ENCODE data around the gene IL1R1. TPM values are rescaled to one million over a fixed set of nuclear protein-coding genes. Genes with fewer than 3 reads are reported as not detected.

Gene IL1R1
- total RNA-seq, 1 experiment from 2014 or later: 12.4 TPM

DNA sequence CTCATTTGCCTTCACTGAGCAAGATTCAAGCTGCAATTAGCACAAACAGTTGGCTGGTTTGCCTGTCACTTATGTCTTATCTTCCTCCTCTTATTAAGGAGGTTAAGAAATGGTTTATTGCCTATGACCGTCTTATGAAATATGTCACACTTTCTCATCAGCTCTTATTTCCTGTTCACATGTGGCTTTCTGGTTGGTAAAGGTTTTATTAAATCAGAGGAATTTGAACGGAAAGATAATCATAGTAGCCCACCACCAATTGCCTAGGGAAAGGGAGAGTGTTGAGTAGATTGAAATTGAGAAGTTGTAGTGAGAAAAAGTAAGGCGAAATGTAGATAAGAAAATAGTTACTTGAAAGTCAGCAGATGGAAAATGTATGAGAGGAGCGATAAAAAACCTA lies 4.2 kb upstream of the IL1R1 start:
- no peak for DNase-seq (ENCODE audit: low read depth)

DNA sequence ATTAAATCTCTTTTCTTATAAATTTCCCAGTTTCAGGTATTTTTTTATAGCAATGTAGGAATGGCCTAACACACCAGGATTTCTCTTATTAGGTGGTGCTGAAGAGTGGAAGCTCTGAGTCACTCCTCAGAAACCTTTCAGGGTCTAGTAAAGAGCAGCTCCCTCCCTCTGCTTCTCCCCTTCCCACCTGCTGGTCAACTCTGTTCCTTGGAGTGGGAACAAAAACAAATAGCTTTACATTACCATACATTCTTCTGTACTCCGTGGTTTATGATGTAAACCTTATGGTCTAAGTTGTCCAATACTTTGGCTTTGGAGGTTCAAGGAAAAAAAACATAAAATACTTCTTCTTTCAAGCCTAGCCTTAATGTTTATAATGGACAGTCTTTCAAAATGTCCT lies 2.7 kb upstream of the IL1R1 start:
- no peak for DNase-seq (ENCODE audit: low read depth)

DNA sequence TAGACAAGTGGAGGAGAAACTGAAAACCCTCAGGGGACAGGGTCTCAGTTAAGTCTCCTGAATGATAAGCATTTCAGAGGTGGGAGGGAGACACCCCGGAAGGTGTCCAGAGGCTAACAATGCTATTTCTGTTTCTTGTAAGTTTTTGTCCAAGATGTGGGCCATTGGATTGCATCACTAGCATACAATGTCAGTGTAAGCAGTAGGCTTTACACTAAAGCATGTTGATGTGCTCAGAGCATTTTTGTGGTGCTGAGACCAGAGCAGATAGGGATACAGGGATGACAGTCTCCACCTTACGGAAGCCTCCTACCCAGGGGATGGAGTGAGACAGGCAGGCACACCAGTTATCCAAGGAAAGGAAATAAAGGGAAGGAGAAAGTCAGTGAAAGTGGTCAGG lies 2.2 kb upstream of the IL1R1 start:
- no peak for DNase-seq (ENCODE audit: low read depth)

DNA sequence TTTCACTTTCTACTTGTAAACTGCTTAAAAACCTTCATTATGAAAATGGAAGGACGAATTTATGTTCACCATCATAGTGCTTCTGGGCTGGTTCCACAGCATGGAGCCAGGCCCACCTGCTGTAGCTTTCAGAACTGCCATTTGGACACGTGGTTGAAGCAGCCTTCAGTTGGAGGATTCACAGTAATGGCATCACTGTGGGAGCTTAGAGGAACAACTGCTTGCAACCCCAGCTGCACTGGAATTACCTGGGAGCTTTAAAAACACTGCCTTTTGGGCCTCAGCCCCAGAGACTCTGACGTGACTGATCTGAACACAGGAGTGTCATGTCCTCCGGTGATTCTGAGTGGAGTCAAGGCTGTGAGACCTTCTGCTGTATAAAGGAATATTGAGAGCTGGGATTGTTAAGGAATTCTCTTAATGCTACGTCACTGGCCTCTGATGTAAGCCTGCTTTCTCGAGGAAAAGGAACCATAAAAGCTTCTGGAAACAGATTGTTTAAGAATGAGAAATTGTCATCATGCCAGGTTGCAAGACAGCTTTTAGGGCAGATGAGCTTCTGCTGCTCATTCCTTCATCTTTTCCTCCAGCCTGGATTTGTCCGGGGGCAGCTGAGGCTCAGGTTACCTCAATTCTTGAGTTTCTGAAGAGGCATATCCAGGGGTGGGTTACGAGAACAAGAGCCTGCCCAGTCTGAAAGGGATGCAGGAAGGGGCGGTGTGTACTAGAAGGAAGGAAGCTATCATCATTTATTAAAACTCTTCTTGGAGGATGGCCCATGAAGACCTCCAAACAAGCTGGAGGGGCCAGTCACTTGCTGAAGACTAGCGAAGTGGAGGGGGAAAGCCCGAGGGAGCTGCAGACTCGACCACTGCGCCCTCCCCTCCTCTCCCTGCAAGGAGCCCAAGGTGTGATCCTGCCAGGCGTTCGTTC lies 1.3 kb upstream of the IL1R1 start:
- no peak for DNase-seq (ENCODE audit: low read depth)

DNA sequence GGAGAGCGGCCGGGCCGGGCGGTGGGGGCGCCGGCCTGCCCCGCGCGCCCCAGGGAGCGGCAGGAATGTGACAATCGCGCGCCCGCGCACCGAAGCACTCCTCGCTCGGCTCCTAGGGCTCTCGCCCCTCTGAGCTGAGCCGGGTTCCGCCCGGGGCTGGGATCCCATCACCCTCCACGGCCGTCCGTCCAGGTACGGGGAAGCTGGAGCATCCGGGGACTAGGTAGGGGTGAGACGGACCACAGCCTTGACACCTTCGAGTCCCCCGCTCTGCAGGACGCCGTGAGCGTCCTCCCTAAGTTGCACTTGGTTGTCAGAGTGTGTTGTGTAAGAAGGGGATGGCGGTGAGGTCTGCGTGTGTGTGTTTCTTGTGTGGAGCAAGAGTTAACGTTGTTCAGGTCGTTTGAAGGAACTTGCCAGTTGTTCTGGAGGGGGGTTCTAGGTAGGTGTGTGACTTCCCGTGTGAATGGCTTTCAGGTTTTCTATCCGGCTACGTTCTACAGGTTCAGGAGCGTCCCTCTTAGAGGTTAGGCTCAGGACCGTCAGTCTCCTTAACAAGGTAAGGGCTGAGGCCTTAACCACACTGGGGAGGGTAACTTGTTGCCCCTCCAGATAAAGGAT lies 393 bp downstream of the IL1R1 start:
- no peak for DNase-seq (ENCODE audit: low read depth)

DNA sequence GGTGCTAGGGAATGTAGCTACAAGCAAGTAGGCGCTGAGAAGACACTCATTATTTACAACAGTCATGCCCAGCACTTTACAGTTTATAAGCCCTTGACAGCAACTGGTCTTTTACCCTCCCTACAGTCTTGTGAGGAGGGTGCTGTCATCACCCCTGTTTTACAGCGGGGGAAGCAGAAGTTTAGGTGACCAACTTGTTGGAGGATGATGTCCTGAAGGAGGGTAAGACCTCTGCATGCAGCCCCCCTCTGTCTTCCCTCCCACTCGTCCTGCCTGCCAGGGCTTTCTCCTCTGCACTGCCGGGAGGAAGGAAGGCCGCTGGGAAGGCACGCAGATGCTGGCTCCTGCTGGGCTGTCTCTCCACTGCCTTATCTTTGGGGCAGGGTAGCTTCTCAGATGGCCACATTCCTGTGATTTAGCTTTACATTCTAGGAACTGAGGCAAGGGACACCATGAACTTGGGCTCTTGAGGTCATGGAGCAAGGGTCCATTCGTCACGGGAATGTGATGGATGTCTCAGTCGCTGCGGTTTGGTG lies 972 bp downstream of the IL1R1 start:
- no peak for DNase-seq (ENCODE audit: low read depth)

DNA sequence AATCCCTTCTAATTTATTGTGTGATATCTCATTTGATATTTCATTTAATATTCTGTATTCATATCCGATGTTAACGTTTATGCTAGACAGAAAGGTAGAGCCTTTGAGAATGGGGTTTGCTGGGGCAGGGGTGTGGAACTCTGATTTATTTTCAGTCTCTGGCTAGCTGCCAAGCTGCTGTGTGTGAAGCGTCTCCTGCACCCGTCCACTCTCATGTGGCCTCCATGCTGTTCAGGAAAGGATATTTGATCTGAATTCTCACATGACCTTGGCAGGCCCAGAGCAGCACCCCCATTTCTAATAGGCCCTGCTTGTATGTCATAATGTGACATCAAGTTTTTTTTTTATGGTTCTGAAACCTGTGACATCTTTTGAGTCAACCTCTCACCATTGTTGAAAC lies 1.6 kb downstream of the IL1R1 start:
- DNase-seq (ENCODE audit: low read depth): no peak

DNA sequence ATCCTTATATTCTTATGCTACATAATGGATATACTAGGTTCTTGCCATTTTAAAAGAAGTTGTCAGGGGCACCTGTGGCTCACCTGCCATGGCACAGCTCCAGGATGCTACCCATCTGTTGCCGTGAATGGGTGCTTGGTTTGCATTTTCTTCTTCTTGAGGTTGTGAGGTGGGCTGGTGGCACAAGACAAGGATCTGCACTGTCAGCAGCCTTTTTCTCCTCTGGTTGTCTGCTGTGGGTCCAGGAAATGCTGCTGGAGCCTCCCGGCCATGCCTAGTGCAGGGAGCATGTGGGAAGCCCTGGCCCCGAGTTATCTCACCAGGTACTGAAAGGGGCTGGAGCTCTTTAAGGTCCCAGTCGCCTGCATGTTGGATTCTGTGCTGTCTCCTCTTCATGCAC lies 2.6 kb downstream of the IL1R1 start:
- DNase-seq (ENCODE audit: low read depth): no peak

DNA sequence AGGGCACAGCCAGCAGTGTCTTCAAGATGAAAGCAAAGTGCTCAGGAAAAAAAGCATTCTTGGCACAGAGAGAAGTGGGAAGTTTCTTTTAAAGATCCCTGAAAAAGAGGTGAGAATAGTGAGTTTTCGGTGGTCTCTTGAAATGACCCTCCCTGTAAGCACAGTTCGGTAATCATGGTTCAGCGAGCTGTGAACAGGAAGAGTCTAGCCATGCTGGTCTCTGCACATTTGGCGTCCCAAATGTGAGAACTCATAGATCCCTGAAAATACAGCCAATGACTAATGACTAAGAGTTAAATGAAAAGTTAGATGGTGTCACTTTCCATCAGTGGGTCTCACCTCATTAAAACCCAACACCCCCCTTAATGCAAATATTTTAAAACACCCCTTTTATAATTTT lies 3.4 kb downstream of the IL1R1 start:
- DNase-seq (ENCODE audit: low read depth): no peak

DNA sequence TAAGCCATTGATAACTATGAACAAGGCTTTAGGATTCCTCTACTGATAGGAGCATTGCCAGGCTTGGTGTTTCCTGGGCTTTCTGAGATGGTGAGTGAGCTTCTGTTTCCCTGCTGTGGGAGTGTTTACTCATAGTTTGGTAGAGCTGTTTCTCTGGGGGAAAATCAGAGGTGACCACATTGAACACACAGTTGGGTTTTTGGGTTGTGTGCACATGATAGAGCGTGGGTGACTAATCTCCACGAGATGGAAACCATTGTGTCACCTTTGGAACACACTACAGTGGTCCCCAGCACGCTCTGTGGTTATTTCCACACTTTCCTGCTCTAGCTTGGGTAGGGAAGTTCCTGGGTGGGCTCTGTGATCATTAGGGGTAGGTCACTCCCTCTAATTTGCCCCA lies 5.4 kb downstream of the IL1R1 start:
- peak; percentile 40 for DNase-seq (ENCODE audit: low read depth)

DNA sequence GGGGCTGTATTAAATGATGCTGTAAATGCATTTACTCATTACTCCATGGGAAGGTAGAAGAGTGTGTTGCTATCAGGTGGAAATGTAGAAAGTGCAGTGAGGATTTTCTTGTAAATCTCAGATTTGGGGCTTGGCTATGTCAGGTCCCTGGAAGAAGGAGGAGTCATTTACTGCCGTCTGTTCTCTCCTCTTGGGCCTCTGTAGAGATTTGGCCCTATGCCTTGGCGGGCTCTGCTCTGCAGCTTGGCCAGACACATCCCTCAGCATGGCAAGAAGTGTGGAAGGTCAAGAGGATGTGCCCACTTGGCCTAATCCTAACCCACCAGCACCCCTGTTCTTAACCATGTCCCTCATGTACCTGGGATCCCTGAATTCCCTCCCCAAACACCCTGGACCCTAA lies 6.7 kb downstream of the IL1R1 start:
- DNase-seq (ENCODE audit: low read depth): no peak

DNA sequence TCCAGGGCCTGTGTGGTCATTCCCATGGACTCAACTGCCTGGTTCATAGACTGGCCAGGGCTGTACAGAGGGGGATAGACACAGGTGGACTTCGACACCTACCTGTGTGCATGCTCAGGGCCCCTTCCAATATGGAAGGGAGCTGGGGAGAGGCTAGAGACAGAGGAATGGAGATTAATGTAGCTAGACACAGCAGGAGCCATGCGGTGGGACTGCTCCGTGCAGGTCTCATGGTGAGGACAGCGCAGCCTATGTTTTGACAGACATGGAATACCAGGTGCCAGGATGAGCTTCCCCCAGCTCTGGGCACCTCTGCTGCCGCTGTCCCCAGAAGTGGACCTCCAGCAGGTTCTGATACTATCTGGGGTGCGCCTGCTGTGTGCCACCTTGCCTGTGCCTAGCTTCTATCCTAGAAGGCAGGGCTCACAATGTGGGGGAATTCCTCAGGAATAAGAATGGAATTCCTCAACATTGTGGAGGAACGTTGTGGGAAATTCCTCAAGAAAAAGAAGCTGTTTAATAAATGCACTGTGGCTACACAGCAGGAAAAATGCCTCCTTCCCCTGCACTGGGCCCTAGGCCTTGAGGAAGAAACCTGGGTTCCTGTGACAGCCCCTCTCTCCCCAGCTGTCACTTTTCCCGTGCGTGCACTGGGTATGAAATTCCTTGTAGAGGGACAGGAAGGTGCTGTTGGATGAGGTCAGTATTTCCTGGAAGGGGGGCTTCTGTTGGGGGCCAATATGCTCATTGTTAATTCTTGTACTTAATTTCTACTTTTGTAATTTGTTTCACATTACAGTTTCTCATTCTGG lies 7.3 kb downstream of the IL1R1 start:
- DNase-seq (ENCODE audit: low read depth): no peak

DNA sequence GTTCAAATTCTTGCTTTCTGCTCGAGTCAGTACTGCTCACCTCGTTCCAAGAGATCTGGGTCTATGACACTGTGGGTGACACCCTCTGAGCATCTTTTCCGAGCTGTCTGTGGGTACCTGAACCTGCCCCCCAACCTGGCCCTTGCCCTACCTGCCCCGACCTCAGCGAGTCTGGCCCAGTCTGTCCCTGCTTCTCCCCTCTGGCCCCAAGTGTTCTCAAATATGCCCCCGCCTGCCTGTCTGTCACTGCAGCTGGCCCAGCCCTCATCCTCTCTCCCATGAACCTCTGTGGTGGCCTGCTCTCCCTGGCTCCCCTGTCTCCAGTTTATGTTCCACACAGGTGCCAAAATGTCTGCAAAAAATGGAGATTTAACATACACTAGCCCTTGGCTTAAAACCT lies 11.8 kb downstream of the IL1R1 start:
- DNase-seq (ENCODE audit: low read depth): no peak

DNA sequence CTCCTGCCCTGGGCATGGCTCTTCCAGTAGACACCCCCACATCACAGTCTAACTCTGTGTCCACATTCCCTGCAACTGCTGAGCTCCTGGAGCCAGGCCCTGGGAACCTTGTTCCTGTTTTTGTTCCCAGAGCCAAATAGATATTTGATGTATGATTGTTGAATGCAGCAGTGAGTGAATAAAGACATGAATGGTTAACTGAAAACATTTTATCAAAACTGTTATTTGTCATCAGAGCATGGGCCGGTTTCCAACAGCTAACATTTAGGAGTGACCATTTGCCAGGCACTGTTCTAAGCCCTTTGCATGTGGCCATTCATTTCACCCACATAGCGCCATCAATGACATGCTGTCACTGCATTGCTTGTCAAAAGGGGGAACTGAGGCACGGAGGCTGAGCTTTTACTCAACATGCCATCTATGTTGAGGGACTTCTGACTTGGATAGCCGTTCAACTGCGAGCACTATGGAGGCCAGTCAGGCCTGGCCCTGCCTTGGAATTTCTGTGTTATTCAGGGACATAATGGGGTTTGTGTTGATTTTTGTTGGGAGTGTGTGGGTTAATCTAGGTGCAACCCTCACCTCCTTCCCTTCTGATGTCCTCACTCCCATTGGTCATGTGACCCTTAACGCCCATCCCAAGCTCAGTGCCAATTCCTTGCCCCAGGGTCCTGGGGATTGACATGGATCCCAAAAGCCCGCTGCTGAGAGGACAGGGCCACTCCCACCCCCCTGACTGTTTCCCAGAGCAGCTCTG lies 12.6 kb downstream of the IL1R1 start:
- no peak for DNase-seq (ENCODE audit: low read depth)

DNA sequence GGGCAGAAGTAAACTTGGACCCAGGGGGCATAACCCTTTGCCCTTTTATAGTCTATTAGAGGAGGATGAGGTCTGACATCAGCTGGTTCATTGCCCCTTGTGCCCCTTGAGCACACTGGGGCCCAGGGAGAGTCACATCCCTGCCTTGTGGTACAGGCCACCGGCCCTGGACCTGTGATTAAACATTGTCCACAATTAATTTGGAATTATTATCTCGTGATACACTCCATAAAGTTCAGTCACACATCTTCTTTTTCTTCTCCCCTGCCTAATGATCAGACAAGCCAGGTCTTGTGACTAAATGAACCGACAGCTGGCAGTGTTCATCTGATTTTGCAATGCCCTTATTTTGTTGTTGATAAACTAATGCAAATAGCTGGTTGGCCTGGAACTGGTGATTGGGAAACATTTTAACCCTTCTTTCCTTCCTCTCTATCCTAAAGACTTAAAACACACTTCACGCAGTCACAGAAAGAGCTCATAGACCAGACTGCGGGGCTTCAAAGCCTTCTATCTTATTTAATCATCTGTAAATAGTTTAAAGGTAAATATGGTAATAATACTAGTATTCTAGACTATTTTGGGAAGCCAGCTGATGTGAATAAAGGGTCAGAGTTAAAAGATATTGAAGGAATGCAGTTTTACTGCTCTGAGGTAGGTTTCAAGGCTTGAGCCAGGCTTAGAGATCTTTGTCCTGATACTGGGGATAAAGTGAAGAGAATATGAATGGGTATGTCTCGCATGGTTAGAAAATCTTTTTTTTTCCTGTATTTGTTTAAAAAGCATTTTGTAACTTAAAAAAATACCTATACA lies 13.4 kb downstream of the IL1R1 start:
- DNase-seq (ENCODE audit: low read depth): no peak

DNA sequence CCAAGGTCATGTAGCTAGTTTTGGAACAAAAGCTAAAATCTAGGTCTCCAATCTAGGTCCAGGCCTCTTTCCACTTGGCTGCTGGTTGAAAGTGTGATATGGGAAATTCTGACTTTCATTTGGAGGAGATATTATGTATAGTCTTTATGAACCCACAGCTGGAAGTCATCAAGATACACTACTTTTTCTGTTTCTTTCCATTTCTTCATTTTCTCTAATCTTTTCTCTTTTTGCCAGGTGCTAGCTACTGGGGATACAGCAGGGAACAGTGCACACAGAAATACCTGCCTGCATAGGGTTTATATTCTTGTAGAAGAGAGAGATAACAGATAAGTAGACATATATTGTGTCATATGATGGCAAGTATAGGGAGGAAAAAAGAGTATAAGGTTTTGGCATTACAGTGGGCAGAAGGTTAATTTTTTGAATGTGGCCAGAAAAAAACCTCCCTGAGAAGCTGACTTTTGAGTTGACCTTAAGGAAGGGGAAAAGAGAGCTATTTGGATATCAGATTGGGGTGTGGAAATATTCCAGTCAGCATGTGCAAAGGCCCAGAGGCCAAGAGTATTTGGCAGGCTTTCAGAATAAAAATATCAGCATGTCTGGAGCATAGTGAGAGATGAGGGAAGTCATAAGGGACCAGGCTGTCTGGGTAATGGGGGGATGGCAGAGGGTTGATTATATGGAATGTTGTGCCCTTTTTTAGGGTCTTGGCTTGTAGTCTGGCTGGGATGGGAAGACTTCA lies 15.6 kb downstream of the IL1R1 start:
- DNase-seq (ENCODE audit: low read depth): no peak

DNA sequence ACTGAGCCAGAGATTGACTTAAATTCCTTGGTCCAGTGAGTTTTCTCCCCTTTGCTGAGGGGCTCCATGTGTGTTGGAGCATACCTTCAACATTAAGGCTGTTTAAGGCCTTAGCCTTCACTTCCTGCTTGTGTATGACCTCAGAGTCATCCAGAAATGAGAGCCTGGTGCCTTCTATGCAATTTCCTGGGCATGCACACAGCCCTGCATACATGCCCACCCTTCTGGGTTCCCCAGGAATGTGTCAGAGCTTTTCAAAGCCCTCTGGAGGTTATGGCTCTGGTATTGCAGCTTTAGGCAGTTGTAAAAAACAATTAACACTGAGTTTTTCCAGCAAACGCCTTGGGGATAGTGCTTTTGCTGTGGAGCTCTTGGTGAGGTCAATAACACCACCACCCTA lies 16.7 kb downstream of the IL1R1 start:
- peak; percentile 32 for DNase-seq (ENCODE audit: low read depth)

DNA sequence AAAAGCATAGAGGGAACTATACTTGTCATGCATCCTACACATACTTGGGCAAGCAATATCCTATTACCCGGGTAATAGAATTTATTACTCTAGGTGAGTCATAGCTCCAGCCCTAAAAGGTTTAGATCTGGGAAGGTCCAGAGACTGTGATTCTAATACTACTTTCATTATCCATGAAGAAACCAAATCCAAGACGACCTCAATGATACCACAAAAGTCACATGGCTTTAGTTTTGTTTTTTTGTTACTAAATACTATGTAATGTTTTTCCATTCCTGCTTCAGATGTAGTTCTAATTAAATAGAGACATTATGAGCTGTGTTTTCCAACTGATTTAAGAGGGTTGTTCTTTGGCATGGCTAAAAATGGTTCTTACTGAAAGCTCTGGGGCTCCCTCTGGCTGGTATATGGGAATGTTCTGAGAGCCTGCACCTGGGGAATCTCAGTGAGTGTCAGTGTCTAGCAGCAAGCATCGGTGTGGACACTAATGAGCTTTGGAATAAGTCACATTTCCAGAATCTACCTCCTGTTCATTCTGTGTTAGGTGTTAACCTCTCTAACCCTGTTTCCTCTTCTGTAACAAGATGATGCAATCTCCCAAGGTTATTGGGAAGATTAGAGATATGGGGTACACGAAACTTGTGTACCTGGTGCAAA lies 23.8 kb downstream of the IL1R1 start:
- DNase-seq (ENCODE audit: low read depth): peak; percentile 79

DNA sequence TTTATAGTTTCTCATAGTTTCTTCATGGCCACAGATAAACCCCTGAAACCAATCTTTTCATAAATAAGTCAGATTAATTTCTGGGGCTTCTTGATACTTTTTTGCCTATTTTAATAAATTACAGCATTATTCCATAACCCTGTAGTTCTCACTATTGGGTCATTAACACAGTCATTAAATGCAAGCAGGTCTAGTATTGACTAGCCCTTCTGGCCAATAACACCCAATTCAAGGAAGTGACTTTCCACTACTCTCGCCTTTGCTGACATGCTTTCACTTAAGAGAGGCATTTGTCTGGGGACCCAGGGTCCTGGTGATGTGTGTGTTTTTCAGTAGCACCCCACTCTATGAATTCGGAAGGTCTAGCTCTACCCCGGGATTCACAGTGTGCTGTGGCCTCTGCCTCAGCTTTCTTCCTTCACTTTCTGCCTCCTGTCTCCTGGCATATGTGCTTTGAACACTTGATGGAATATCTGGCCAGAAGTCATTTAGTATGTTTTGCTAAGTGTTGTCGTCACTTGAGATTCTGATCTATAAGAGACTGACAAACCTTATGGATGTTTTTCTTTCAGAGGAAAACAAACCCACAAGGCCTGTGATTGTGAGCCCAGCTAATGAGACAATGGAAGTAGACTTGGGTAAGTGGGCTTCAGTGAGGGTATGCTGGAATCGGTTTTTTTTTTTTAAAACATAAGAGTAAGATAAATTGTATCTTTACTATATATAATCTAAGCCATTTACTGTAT lies 25.7 kb downstream of the IL1R1 start:
- DNase-seq (ENCODE audit: low read depth): no peak
